Camera-type eye (tissue), 1 donor: ENCODE measurements around the gene SUPT7L. TPM values are rescaled to one million over a fixed set of nuclear protein-coding genes. Genes with fewer than 3 reads are reported as not detected.

Experiments
- total RNA-seq: library from RNA; depleted of rRNA; stranded (reverse); fragments of >200 nt; gene quantifications from one replicate; pipeline ENCODE4 v1.2.3, GENCODE V29; 2014

The SUPT7L gene, protein sequence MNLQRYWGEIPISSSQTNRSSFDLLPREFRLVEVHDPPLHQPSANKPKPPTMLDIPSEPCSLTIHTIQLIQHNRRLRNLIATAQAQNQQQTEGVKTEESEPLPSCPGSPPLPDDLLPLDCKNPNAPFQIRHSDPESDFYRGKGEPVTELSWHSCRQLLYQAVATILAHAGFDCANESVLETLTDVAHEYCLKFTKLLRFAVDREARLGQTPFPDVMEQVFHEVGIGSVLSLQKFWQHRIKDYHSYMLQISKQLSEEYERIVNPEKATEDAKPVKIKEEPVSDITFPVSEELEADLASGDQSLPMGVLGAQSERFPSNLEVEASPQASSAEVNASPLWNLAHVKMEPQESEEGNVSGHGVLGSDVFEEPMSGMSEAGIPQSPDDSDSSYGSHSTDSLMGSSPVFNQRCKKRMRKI
- total RNA-seq = 42.6 TPM

DNA sequence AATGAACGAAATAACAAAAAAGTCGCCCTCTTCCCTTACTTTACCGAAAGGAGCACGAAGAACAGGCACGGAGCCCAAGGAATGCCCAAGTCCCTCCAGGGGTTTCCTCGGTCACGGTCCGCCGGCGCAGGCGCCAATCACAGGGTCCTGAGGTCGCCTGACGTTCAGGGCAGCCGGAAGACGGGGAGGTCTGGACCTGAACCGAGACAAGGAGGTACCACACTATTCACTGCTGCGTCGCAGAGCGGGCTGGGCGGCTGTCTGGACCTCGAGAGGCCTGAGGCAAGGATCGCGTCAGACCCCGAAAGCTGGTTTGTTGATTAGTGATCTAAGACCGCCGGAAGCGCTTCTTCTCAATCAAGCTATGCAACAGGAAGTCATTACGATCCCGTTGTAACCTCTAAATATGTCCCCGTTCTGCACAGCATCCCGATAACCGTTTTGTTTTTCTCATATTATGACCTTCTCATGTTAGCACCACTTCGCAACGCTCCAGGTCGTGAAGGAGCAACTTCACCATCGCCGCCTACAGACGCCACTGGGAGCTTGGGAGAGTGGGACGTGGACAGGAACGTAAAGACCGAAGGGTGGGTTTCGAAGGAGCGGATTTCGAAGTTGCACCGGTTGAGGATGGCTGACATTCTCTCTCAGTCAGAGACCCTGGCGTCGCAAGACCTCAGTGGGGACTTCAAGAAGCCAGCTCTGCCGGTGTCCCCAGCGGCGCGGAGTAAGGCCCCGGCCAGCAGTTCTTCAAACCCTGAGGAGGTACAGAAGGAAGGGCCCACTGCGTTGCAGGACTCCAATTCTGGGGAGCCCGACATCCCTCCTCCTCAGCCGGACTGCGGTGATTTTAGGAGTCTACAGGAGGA is at the start of gene SUPT7L, which contains the start of gene SLC4A1AP:
SUPT7L (minus strand) TSS at position 330 of the 869 bp plus-strand sequence. CDS start 1,422 bp downstream, outside the sequence.
SLC4A1AP (plus strand) TSS at position 605 of the 869 bp plus-strand sequence; CDS start at position 631, 26 bp downstream.

DNA sequence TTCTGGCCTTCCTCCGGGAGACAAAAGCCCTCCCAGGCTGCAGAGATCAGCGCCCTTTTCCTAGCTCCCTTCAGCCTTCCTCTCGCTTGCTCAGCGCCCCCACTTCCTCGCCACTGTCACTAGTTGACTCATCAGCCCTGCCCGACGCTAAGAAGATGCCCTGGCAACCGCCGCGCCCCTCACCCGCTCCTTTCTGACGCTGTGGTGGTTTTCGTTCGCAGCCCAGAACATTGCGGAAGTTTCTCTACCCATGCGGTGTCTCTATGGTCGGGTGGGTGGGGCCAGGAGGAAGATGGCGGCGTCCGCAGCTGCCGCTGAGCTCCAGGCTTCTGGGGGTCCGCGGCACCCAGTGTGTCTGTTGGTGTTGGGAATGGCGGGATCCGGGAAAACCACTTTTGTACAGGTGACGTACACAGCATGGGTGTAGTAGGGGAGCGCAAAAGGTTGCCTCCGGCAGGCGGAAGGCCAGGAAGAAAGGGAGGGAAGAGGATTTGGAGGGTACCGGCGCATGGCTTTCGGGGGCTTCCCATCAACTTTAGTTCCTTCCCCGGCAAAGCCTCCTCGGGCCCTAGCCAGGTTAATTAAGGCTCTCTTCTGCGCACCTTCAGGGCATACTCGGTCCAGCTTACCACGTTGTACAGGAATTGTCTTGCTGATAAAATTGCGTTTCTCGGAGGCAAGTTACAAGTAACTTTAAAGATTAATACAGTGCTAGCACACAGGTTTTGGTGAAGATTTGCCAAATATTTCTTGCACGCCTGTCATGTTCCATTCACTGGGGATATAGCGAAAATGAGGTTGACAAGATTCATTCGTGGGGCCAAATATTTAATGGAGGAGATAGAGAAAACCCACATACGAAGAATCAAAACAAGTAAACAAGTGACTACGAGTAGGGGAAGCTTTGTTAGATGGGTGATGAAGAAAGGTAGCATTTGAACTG is 34.4 kb downstream of the SUPT7L start, which contains the start of the genes CCDC121 and GPN1:
CCDC121 (minus strand) TSS at position 246 of the 943 bp plus-strand sequence. CDS start 1,213 bp downstream, outside the sequence.
GPN1 (plus strand) TSS at position 284 of the 943 bp plus-strand sequence; CDS start at position 293, 9 bp downstream.

Other genes starting within 250 kb of the SUPT7L start
- 108 TPM for gene NRBP1, start 235.0 kb downstream of the SUPT7L start, total RNA-seq
- gene KRTCAP3, start 221.2 kb downstream of the SUPT7L start, total RNA-seq = not detected
- 57.2 TPM for gene IFT172, start 173.9 kb downstream of the SUPT7L start, total RNA-seq
- gene FNDC4, start 168.4 kb downstream of the SUPT7L start, total RNA-seq = 13.7 TPM
- gene GCKR, start 166.8 kb downstream of the SUPT7L start, total RNA-seq = not detected
- gene ZNF512, start 80.6 kb downstream of the SUPT7L start, total RNA-seq = 95.4 TPM
- 12.6 TPM for gene CCDC121, start 34.6 kb downstream of the SUPT7L start, total RNA-seq
- 37.1 TPM for gene GPN1, start 34.6 kb downstream of the SUPT7L start, total RNA-seq
- gene SLC4A1AP, start 275 bp upstream of the SUPT7L start, total RNA-seq = 38.5 TPM
- 167 TPM for gene MRPL33, start 108.1 kb upstream of the SUPT7L start, total RNA-seq
- gene RBKS, start 226.8 kb upstream of the SUPT7L start, total RNA-seq = 3.2 TPM
- gene BABAM2, start 227.1 kb upstream of the SUPT7L start, total RNA-seq = 27.4 TPM